Renal cortex interstitium (tissue), 11 donors: ENCODE measurements around the gene MYPN. TPM values are rescaled to one million over a fixed set of nuclear protein-coding genes. Genes with fewer than 3 reads are reported as not detected.
"Not testable (repeated sequence)": the region's sequence is repeated elsewhere in the genome, so short reads cannot be mapped to it uniquely, and the experiment has no call there.

ENCODE experiments used
- DNase-seq, 11 donors: peaks; one replicate each; pipeline ENCODE4 v3.0.0-alpha.2; 2013; ENCODE audit warnings: low read depth in 9 of 11, low spot score in 4 of 11; ENCODE audit errors: extremely low read depth in 1 of 11
- polyA plus RNA-seq, 3 donors: library from polyadenylated mRNA; unstranded; fragments of 120-200 nt; gene quantifications; one replicate each; pipeline ENCODE4 v1.2.1, GENCODE V29; 2013; ENCODE audit not compliant: insufficient read length in 3 of 3

MYPN gene
- polyA plus RNA-seq, 3 donors: 0.05 to 0.11 (median 0.09) TPM

DNA sequence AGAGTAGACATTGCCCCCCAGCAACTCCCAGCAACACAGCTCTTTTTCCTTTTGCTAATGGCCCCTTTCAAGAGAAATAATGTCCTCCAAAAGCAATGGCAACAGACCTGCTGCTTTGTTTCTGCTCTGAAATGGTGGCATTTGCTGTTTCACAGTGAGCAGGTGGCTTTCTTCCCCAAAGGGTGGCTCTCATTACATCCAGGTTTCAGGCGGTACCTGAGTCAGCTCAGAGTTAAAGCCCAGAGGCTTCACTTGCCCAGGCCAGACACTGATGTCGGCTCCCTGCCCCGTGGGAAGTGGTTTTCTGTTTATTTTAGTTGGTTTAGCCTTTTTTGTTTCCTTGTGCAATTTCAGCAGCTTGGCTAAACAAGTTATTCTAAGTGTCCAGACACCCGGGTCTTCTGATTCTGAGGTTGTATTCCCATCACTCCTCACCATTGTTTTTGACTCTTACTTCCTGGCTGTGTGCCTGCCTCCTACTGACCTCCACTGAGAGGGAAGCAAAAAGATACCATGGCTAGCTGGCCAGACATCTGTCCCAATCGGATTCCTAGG, 130.4 kb downstream of the MYPN start:
- no peak for DNase-seq

DNA sequence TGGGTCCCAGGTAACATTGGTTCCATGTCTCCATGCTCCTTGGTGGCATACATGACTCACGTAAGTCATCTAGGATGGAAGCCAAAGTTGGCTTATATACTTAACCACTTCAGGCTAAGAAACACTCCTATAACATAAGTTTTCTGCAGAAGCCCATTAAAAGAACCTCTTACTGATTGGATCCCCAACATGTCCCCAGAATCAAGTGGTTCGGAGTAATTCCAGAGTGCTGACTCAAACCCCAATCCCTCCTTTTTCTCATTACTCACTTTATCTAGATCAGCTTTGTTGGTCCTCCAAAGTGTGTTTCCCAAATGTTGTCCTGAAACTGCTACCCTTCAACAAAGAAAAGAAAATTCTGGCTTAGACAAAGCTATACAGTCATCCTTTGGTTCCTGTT, 132.8 kb downstream of the MYPN start:
- no peak for DNase-seq

DNA sequence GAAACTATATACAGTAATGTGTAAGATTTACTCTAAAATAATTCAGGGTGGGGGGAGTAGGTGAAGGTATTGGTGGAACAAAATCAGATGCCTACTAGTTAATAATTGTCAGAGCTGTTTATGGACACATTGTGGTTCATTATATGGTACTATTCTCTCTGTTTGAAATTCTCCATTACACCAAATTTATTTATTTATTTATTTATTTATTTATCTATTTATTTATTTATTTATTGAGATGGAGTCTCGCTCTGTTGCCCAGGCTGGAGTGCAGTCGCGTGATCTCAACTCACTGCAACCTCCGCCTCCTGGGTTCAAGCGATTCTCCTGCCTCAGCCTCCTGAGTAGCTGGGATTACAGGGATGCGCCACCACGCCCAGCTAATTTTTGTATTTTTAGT, 137.1 kb downstream of the MYPN start:
- DNase-seq: not testable (repeated sequence)

DNA sequence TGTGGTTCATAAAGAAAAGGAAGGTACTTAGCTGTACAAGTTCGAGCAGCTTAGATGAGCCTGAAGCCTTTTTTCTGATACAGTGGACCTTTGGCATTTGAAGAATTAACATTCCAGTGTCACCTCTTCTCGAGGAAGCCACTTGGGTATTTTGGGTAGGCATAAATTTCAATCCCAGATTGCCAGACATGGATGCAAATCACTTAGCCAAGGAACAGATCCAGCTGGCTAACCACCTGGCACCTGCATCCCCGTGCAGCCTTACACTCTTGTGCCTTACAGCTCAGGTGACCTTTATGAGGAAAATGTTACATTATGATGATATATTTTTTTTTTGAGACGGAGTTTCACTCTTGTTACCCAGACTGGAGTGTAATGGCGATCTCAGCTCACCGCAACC, 138.6 kb downstream of the MYPN start:
- DNase-seq: no peak

DNA sequence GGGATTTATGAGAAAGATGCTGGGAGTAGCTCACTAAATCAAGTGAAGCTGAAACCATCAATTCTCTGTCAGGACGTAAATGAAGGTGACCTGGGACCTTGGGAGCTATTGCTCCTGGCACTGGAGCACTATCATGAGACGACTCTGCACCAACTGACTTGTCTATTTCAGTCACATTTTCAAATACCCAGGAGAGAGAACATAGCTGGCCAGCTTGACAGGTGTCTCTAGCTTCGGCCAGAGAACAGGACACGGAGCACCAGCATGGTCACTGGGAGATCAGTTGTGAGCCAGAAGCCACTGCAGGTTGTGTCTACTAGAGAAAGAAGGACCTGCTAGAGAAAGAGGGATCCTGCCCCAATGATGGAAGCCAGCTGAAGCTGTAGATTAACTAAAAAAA, 140.0 kb downstream of the MYPN start:
- DNase-seq: no peak

DNA sequence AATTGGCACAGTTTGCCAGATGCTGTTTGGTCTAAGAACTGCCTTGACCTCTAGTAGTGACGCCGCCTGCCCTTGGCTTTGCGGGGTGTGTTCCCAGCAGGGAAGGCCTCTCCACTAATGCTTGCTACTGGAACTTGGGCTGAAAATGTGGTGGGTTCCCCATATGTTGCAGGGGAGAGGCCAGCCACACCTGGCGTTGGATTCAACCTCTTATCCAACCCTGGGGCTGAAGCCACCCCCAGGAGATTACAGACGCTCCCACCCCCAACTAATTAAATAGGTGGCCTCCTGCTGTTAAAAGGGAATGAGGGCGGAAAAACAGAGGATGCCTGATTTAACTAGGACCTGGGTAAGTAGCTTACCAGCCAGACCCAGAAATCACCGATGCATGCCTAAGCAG, 141.9 kb downstream of the MYPN start:
- no peak for DNase-seq

DNA sequence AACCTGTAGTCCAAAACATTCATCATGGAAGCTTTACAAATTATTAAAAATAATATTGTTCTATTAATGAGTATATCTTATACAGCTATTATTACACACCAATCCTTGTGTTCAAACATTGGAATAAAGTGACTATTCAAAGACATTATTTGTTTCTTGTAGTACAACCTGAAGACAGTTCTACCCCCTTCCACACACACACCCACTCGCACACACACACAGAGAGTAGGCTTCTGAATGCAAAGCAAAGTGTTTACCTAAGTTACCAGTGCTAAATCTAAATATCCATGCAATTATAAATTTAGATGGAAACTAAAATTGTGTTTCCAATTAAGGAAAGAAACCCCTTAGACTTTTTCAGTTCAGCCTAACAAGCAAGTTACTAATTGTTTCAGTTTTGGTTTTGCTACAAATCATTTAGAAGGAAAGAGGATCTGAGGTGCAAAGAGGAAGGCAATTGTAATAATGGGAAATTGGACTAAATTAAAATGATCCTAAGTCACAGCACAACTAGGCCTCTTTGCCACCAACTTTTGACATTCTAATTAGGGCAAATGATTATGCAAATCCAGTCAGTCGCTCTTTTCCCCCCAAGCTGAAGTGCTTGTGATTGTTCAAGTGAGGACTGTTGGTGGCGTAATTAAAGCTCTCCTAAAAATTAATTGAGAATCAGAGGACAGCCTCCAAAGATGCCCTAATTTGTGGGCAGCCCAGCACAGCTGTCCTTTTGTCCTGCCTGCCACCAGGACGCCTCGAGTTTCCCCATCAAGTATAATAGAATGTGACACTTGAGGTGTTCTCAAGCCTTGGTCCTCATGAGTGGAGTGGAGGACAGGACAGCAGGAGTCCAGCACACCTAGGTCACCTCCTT, 142.6 kb downstream of the MYPN start:
- no peak for DNase-seq

DNA sequence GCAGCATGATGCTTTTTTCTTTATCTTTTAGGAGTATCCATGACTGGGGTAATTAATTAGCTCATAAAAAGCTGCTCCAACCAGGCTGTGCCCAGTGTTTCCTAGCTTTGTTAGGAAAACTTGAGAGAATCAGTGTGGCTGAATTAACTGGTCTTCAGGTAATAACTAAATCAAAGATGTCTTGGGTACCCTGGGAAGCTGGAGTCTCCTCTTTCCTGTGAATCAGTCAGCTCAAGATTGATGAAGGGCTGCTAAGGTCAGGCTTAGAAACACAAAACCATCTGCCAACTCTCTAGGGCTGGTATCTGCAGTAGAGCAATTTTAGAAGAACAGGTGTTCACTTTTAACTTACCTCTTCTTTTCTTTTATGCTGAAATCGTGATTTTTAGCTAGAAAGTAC, 144.1 kb downstream of the MYPN start:
- DNase-seq: peak in 4 of 11 donors; percentile 21 to 45 (median 32)

DNA sequence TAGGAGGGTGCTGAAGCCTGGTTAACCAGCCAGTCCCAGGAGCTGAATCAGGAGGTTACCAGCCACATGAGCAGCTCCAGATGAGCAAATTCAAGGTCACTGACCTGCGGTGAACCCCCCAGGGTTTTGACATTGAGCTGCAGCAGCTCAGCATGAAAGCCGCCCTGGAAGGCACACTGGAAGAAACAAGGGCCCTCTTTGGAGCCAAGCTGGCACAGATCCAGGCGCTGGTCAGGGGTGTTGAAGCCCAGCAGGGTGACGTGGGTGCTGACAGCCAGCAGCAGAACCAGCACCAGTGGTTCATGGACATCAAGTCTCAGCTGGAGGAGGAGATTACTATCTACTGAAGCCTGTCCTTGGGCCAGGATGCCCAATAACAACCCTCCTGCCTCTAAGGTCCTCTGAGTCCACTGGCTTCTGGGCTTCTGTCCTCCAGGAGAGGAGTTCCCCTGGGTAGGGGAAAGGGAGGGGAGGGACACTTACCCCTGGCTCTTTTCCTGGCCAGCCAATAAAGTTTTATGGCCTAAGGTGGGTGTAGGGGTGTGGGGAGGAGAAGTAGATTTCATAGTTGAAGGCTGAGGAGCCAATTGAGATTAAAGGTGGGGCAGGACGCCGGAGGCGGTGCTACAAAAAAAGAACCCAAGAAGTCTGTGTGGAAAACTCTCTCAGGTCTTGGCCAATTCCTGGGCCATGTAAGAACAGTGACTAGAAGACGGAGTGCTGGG, 152.0 kb downstream of the MYPN start:
- DNase-seq: no peak

Other genes with a start within 250 kb of the MYPN start
- 10 to 100 TPM; 33.9 to 50.5 (median 38.4) TPM for gene SIRT1, start 224.8 kb upstream of the MYPN start, polyA plus RNA-seq
- gene HERC4, start 34.2 kb upstream of the MYPN start, polyA plus RNA-seq: 10 to 100 TPM; 41.9 to 59.7 (median 51.5) TPM
- gene ATOH7, start 122.6 kb downstream of the MYPN start, polyA plus RNA-seq: 1 to 10 TPM; 1.2 to 2.0 (median 1.8) TPM
- 100 to 1,000 TPM; 348 to 405 (median 386) TPM for gene HNRNPH3, start 222.6 kb downstream of the MYPN start, polyA plus RNA-seq
- gene PBLD, start 223.4 kb downstream of the MYPN start, polyA plus RNA-seq: 100 to 1,000 TPM in 1 of 3 donors, 10 to 100 TPM in 2; 67.5 to 105 (median 93.0) TPM